ENCODE data around the gene CYP2B6. TPM values are rescaled to one million over a fixed set of nuclear protein-coding genes. Genes with fewer than 3 reads are reported as not detected.
"Not testable (repeated sequence)": the region's sequence is repeated elsewhere in the genome, so short reads cannot be mapped to it uniquely, and the experiment has no call there.

CYP2B6 gene
- total RNA-seq, 4 donors from 2014 or later: not detected

DNA sequence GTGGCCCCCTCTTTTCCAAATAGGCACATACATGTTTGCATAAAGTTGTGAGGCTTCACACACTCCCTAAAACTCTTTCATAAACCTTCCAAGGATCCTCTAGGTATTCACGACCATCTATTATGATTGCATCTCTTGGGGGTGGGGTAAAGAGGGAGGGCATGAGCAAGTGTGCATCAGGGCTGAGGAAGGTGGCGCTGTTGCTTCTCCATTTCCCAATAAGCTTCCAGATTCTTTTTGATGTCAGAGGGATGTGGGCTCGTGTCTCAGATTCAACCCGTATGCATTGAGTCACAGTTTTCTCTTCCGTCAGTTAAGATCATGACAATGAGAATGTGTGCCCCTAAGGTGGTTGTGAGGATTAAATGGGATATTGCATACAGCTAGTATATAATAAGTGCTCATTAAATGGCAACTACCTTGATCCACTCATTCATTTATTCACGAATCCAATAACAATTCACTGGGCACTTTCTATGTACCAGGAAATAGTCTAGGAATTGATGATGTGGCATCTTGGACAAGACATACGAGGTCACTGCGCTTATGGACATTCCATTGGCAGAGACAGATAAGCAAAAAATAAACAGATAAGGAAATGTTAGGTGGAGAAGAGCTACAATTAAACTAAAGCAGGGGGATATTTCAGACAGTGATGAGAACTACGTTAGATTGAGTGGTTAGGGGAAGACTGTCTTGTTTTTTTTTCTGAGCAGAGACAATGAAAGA lies 10.3 kb downstream of the CYP2B6 start:
- 72% methylated on average over 9 of the region's 9 CpGs for WGBS
- no peak for DNase-seq (ENCODE audit: extremely low spot score)
- TF ChIP-seq POLR2AphosphoS5 (IDR thresholded peaks at IDR 0.05): no peak
- TF ChIP-seq, protein P1, sequence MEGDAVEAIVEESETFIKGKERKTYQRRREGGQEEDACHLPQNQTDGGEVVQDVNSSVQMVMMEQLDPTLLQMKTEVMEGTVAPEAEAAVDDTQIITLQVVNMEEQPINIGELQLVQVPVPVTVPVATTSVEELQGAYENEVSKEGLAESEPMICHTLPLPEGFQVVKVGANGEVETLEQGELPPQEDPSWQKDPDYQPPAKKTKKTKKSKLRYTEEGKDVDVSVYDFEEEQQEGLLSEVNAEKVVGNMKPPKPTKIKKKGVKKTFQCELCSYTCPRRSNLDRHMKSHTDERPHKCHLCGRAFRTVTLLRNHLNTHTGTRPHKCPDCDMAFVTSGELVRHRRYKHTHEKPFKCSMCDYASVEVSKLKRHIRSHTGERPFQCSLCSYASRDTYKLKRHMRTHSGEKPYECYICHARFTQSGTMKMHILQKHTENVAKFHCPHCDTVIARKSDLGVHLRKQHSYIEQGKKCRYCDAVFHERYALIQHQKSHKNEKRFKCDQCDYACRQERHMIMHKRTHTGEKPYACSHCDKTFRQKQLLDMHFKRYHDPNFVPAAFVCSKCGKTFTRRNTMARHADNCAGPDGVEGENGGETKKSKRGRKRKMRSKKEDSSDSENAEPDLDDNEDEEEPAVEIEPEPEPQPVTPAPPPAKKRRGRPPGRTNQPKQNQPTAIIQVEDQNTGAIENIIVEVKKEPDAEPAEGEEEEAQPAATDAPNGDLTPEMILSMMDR (IDR thresholded peaks at IDR 0.05): no peak
- Histone ChIP-seq H3K36me3 (no peaks in the 10 kb centered on the region), H3K4me1 (no peaks in the 10 kb centered on the region), H3K9me3 (peaks cover 0 to 6% (median 0%) of the 10 kb centered on the region in 4 donors), H3K27me3 (peaks cover 0 to 34% (median 0%) of the 10 kb centered on the region in 4 donors), H3K27ac (replicated peaks in 1 of 4) (no peak overlapping the region), H3K4me3 (no peak overlapping the region)
- intact Hi-C loops (cut with DNase I): no loop called here

DNA sequence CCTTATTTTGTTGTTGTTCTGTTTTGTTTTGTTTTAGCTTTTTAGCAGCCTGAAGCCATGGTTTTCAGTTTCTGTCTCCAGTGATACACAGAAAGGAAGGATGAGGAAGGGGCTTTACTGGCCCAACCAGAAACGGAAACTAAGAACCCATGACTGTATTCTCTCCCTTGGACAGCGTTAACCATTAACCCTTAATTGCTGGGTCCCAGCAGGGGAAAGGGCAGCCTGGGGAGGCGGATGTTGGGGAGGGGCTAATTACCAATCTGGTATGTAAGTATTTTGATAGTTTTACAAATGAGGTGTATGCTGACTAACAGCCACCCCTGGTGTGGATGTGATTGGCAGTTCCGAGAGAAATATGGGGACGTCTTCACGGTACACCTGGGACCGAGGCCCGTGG lies 12.6 kb downstream of the CYP2B6 start:
- DNase-seq (ENCODE audit: extremely low spot score); H3K27ac ChIP-seq (replicated peaks in 1 of 4); H3K4me1 ChIP-seq; H3K9me3 ChIP-seq; intact Hi-C loops (cut with DNase I); H3K4me3 ChIP-seq; H3K36me3 ChIP-seq: not testable (repeated sequence)
- peaks cover 0 to 42% (median 0%) of the 10 kb centered on the region in 4 donors for H3K27me3 ChIP-seq
- 64% methylated on average over 8 of the region's 8 CpGs for WGBS

DNA sequence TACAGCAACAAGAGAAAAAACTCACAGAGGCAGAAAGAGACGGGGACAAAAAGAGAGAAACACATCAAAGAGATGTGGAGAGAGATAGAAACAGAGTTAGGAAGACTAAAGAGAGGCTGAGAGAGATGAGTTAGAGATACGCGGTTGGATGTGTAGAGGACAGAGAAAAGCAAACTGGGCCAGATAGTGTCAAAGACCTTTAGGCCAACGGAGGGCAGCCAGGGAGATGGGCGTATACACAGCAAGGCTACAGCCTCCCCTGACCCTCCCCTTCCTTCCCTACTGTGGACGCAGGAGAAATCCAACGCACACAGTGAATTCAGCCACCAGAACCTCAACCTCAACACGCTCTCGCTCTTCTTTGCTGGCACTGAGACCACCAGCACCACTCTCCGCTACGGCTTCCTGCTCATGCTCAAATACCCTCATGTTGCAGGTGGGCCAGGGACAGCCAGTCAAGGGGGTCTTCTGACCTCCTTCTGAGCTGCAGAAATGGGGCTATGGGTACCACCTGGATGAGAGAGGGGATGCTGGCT lies 18.7 kb downstream of the CYP2B6 start:
- Histone ChIP-seq H3K27me3 (peaks cover 0 to 50% (median 0%) of the 10 kb centered on the region in 4 donors), H3K4me1 (no peaks in the 10 kb centered on the region), H3K4me3 (no peak overlapping the region), H3K27ac (replicated peaks in 1 of 4) (no peak overlapping the region), H3K36me3 (no peaks in the 10 kb centered on the region), H3K9me3 (no peaks in the 10 kb centered on the region)
- 77% methylated on average over 11 of the region's 11 CpGs for WGBS
- DNase-seq (ENCODE audit: extremely low spot score): no peak
- no peak for TF ChIP-seq EP300 (IDR thresholded peaks at IDR 0.05)
- TF ChIP-seq POLR2AphosphoS5 (IDR thresholded peaks at IDR 0.05): no peak
- no peak for TF ChIP-seq POLR2A (IDR thresholded peaks at IDR 0.05; ENCODE audit: low read depth)
- TF ChIP-seq, protein P1 (IDR thresholded peaks at IDR 0.05): no peak
- intact Hi-C loops (cut with DNase I): no loop called here

DNA sequence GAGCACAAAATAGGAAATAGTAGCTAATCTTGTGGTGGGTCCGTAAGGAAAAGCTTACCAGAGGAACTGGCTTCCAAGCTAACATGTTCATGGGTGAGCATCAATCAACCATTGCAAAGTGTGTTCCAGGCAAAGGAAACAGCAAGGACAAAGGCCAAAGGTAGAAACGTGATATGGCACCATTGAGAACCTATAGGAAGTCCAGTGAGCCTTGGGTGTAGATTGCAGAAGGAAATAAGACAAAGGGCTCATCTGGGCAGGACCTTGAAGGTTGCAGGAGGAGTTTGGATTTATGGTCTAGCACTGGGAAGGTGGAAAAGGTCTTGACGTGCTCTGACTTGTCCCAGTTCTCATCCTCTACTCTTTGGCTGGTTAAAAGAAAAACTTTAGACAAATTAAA lies 22.3 kb downstream of the CYP2B6 start:
- no peaks in the 10 kb centered on the region for H3K36me3 ChIP-seq
- H3K27ac ChIP-seq (replicated peaks in 1 of 4): no peak overlapping the region
- no peak overlapping the region for H3K4me3 ChIP-seq
- no peaks in the 10 kb centered on the region for H3K4me1 ChIP-seq
- H3K27me3 ChIP-seq: peaks cover 0 to 26% (median 0%) of the 10 kb centered on the region in 4 donors
- TF ChIP-seq POLR2AphosphoS5 (IDR thresholded peaks at IDR 0.05) (no peak), POLR2A (IDR thresholded peaks at IDR 0.05; ENCODE audit: low read depth) (no peak), EP300 (IDR thresholded peaks at IDR 0.05) (no peak)
- TF ChIP-seq, protein P1 (IDR thresholded peaks at IDR 0.05): no peak
- WGBS: 54% methylated on average over 3 of the region's 3 CpGs
- intact Hi-C loops (cut with DNase I): no loop called here
- H3K9me3 ChIP-seq: no peaks in the 10 kb centered on the region
- no peak for DNase-seq (ENCODE audit: extremely low spot score)

DNA sequence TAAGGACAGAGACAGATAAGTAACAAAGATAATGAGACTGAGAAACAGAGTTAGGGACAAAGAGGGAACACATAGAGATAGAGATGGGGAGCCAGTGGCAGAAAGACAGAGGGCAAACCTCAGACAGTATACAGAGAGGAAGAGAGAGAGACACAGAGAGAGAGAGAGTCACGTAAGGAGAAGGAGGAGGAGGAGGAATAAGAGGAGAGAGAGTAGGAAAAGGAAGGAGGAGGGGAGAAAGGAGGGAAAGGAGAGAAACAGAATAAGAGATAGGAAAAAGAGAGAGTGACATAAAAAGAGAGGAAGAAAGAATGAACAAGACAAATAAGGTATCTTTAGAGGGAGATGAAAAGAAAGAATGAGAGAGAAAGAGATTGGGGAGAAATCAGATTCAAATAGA lies 23.6 kb downstream of the CYP2B6 start:
- WGBS: 41% methylated on average over 1 of the region's 1 CpG
- intact Hi-C loops (cut with DNase I): no loop called here
- Histone ChIP-seq H3K4me3 (no peak overlapping the region), H3K36me3 (no peaks in the 10 kb centered on the region), H3K4me1 (no peaks in the 10 kb centered on the region), H3K9me3 (no peaks in the 10 kb centered on the region), H3K27me3 (peaks cover 0 to 34% (median 0%) of the 10 kb centered on the region in 4 donors), H3K27ac (replicated peaks in 1 of 4) (no peak overlapping the region)
- TF ChIP-seq EP300 (IDR thresholded peaks at IDR 0.05) (no peak), POLR2AphosphoS5 (IDR thresholded peaks at IDR 0.05) (no peak), POLR2A (IDR thresholded peaks at IDR 0.05; ENCODE audit: low read depth) (no peak)
- TF ChIP-seq, protein P1 (IDR thresholded peaks at IDR 0.05): no peak
- no peak for DNase-seq (ENCODE audit: extremely low spot score)
